GM10248 (cell line): ENCODE measurements around the gene GALNT15.

Experiments
- CTCF ChIA-PET: fragments of 300-600 bp; sonication (Branson Sonifier 250); formaldehyde crosslinking; extraction: SDS; loops from one replicate; lab custom pipeline; 2021; ENCODE audit warnings: antibody characterized with exemption; lab: Yijun Ruan, JAX
- POLR2A ChIA-PET: fragments of 350-650 bp; sonication (Branson Sonifier 250); formaldehyde crosslinking; extraction: SDS; loops from one replicate; lab custom pipeline; 2020; ENCODE audit warnings: antibody characterized with exemption; lab: Yijun Ruan, JAX
- DNase-seq: peaks from one replicate; pipeline ENCODE4 v3.0.0; 2012; ENCODE audit errors: extremely low spot score
- TF ChIP-seq, protein P1 (sequence below): IDR thresholded peaks from 2 replicates; pipeline ENCODE4 v1.5.1; 2012; ENCODE audit warnings: mild to moderate bottlenecking, low read depth; ENCODE audit errors: extremely low read depth, missing control alignments, control extremely low read depth

Gene GALNT15

GRCh38 chr3:16221990-16222389 is 47.5 kb downstream of the GALNT15 start:
- TF ChIP-seq, protein P1, sequence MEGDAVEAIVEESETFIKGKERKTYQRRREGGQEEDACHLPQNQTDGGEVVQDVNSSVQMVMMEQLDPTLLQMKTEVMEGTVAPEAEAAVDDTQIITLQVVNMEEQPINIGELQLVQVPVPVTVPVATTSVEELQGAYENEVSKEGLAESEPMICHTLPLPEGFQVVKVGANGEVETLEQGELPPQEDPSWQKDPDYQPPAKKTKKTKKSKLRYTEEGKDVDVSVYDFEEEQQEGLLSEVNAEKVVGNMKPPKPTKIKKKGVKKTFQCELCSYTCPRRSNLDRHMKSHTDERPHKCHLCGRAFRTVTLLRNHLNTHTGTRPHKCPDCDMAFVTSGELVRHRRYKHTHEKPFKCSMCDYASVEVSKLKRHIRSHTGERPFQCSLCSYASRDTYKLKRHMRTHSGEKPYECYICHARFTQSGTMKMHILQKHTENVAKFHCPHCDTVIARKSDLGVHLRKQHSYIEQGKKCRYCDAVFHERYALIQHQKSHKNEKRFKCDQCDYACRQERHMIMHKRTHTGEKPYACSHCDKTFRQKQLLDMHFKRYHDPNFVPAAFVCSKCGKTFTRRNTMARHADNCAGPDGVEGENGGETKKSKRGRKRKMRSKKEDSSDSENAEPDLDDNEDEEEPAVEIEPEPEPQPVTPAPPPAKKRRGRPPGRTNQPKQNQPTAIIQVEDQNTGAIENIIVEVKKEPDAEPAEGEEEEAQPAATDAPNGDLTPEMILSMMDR, result no peak
- no peak for DNase-seq
- ChIA-PET POLR2A (no interaction called here), CTCF (interaction anchor here (0.6 to 0.9 kb wide), 2 partner anchors 11 to 173 kb away, joined by 3 read pairs; no protein-coding TSS in a partner anchor)

DNA sequence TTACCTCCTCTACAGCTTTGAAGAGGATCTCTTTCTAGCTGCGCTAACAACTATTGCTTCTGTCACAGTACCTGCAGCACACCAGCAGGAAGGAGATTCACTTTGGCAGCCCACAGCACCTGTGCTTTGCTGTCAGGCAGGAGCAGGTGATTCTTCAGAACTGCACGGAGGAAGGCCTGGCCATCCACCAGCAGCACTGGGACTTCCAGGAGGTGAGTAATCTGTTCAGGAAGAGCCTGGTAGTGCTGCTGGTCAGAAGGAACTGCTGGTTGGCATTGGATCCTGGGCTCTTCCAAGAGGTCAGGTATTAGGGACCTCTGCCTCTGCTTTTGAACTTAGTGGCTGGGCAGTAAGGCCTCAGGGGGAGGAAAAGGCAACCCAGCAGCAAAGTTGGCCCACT is 48.1 kb downstream of the GALNT15 start:
- POLR2A ChIA-PET, result no interaction called here
- TF ChIP-seq, protein P1, result no peak
- CTCF ChIA-PET, result interaction anchor here (0.9 kb wide), 1 partner anchor 12 kb away, joined by 3 read pairs; no protein-coding TSS in a partner anchor
- DNase-seq, result no peak

GRCh38 chr3:16224325-16224724 is 49.8 kb downstream of the GALNT15 start:
- TF ChIP-seq, protein P1, result no peak
- POLR2A ChIA-PET, result no interaction called here
- CTCF ChIA-PET, result interaction anchor here (1.6 kb wide), 1 partner anchor 19 kb away, joined by 3 read pairs; no protein-coding TSS in a partner anchor
- DNase-seq, result no peak

GRCh38 chr3:16227566-16227965 is 53.1 kb downstream of the GALNT15 start:
- ChIA-PET POLR2A (interaction anchor here (0.6 kb wide), 1 partner anchor 107 kb away, joined by 3 read pairs; no protein-coding TSS in a partner anchor), CTCF (interaction anchor here (0.8 kb wide), 1 partner anchor 21 kb away, joined by 3 read pairs; no protein-coding TSS in a partner anchor)
- TF ChIP-seq, protein P1, result no peak
- no peak for DNase-seq

GRCh38 chr3:16229681-16230080 is 55.2 kb downstream of the GALNT15 start:
- POLR2A ChIA-PET, result no interaction called here
- CTCF ChIA-PET, result interaction anchor here (1.3 to 1.4 kb wide), 2 partner anchors 14 to 51 kb away, joined by 3 read pairs; no protein-coding TSS in a partner anchor
- TF ChIP-seq, protein P1, result no peak
- DNase-seq, result no peak

GRCh38 chr3:16231983-16232382 is 57.5 kb downstream of the GALNT15 start:
- ChIA-PET POLR2A (no interaction called here), CTCF (interaction anchor here (0.9 to 1.1 kb wide), 3 partner anchors 12 to 51 kb away, joined by 3 to 6 read pairs (median 4); no protein-coding TSS in a partner anchor)
- TF ChIP-seq, protein P1, result no peak
- DNase-seq, result no peak
